Measurements from ENCODE around the gene PAM. TPM values are rescaled to one million over a fixed set of nuclear protein-coding genes. Genes with fewer than 3 reads are reported as not detected.

The PAM gene
- polyA plus RNA-seq, 1 donor (not counting 4 experiments of a cell fraction or from before 2014, with no cell fraction given), result 149 TPM

- no peak for FAIRE-seq
- Histone ChIP-seq H3K4me3 (ENCODE audit: control insufficient read depth in 2 of 3, extremely low read depth in 1 of 3, insufficient read depth in 2 of 3, low read depth in 1 of 3, low read length in 3 of 3) (no peak overlapping the region), H3K9me3 (ENCODE audit: control insufficient read depth, low read depth, low read length) (no peaks in the 10 kb centered on the region), H4K20me1 (ENCODE audit: control insufficient read depth, extremely low read depth, insufficient read depth, low read length) (no peaks in the 10 kb centered on the region), H3K9ac (ENCODE audit: control insufficient read depth, extremely low read depth, insufficient read depth, low read length) (no peak overlapping the region), H3K9me1 (ENCODE audit: control insufficient read depth, extremely low read depth, insufficient read depth, low read length) (no peaks in the 10 kb centered on the region), H3K27me3 (ENCODE audit: control insufficient read depth, extremely low read depth, insufficient read depth, low read length) (no peaks in the 10 kb centered on the region), H2AFZ (ENCODE audit: control insufficient read depth, low read length) (no peak overlapping the region), H3K27ac (ENCODE audit: control insufficient read depth, insufficient read depth, low read length) (no peak overlapping the region), H3K4me1 (ENCODE audit: control insufficient read depth, extremely low read depth, insufficient read depth, low read length) (peaks cover 15% of the 10 kb centered on the region), H3K79me2 (ENCODE audit: control insufficient read depth, insufficient read depth, low read length) (no peaks in the 10 kb centered on the region), H3K36me3 (ENCODE audit: control insufficient read depth in 2 of 2, extremely low read depth in 1 of 2, insufficient read depth in 2 of 2, low read length in 2 of 2) (peaks cover 0 to 2% of the 10 kb centered on the region in 2 experiments), H3K4me2 (ENCODE audit: control insufficient read depth, extremely low read depth, insufficient read depth, low read depth, low read length) (no peak overlapping the region)
- TF ChIP-seq, protein P1, sequence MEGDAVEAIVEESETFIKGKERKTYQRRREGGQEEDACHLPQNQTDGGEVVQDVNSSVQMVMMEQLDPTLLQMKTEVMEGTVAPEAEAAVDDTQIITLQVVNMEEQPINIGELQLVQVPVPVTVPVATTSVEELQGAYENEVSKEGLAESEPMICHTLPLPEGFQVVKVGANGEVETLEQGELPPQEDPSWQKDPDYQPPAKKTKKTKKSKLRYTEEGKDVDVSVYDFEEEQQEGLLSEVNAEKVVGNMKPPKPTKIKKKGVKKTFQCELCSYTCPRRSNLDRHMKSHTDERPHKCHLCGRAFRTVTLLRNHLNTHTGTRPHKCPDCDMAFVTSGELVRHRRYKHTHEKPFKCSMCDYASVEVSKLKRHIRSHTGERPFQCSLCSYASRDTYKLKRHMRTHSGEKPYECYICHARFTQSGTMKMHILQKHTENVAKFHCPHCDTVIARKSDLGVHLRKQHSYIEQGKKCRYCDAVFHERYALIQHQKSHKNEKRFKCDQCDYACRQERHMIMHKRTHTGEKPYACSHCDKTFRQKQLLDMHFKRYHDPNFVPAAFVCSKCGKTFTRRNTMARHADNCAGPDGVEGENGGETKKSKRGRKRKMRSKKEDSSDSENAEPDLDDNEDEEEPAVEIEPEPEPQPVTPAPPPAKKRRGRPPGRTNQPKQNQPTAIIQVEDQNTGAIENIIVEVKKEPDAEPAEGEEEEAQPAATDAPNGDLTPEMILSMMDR (optimal IDR thresholded peaks at IDR 0.05 in 1 of 3, IDR thresholded peaks at IDR 0.05 in 1 of 3, conservative IDR thresholded peaks at IDR 0.05 in 1 of 3; ENCODE audit: extremely low read depth in 1 of 3, insufficient read depth in 2 of 3, low read length in 3 of 3), result no peak
- no peak for TF ChIP-seq EZH2 (IDR thresholded peaks at IDR 0.05; ENCODE audit: low read length)
- dilution Hi-C loops (cut with MboI; ENCODE audit: extremely low pct_ligation_motif_present, low sequenced_read_pairs), result no loop called here
- no peak for DNase-seq (ENCODE audit: low read depth, low spot score)
Measured at GRCh38 chr5:102863058-102863457, 108.0 kb downstream of the PAM start.

- H3K36me3 ChIP-seq (ENCODE audit: control insufficient read depth in 2 of 2, extremely low read depth in 1 of 2, insufficient read depth in 2 of 2, low read length in 2 of 2), result peaks cover 0 to 6% of the 10 kb centered on the region in 2 experiments
- no peaks in the 10 kb centered on the region for H3K9me1 ChIP-seq (ENCODE audit: control insufficient read depth, extremely low read depth, insufficient read depth, low read length)
- H4K20me1 ChIP-seq (ENCODE audit: control insufficient read depth, extremely low read depth, insufficient read depth, low read length), result no peaks in the 10 kb centered on the region
- no peak overlapping the region for H3K4me3 ChIP-seq (ENCODE audit: control insufficient read depth in 2 of 3, extremely low read depth in 1 of 3, insufficient read depth in 2 of 3, low read depth in 1 of 3, low read length in 3 of 3)
- no peak overlapping the region for H3K9ac ChIP-seq (ENCODE audit: control insufficient read depth, extremely low read depth, insufficient read depth, low read length)
- H3K79me2 ChIP-seq (ENCODE audit: control insufficient read depth, insufficient read depth, low read length), result no peaks in the 10 kb centered on the region
- no peak overlapping the region for H3K4me2 ChIP-seq (ENCODE audit: control insufficient read depth, extremely low read depth, insufficient read depth, low read depth, low read length)
- no peak overlapping the region for H3K27ac ChIP-seq (ENCODE audit: control insufficient read depth, insufficient read depth, low read length)
- H3K27me3 ChIP-seq (ENCODE audit: control insufficient read depth, extremely low read depth, insufficient read depth, low read length), result no peaks in the 10 kb centered on the region
- TF ChIP-seq, protein P1 (optimal IDR thresholded peaks at IDR 0.05 in 1 of 3, IDR thresholded peaks at IDR 0.05 in 1 of 3, conservative IDR thresholded peaks at IDR 0.05 in 1 of 3; ENCODE audit: extremely low read depth in 1 of 3, insufficient read depth in 2 of 3, low read length in 3 of 3), result no peak
- no peak for TF ChIP-seq EZH2 (IDR thresholded peaks at IDR 0.05; ENCODE audit: low read length)
- DNase-seq (ENCODE audit: low read depth, low spot score) (no peak), FAIRE-seq (no peak)
- no peak overlapping the region for H2AFZ ChIP-seq (ENCODE audit: control insufficient read depth, low read length)
- H3K9me3 ChIP-seq (ENCODE audit: control insufficient read depth, low read depth, low read length), result no peaks in the 10 kb centered on the region
- dilution Hi-C loops (cut with MboI; ENCODE audit: extremely low pct_ligation_motif_present, low sequenced_read_pairs), result no loop called here
- H3K4me1 ChIP-seq (ENCODE audit: control insufficient read depth, extremely low read depth, insufficient read depth, low read length), result peaks cover 9% of the 10 kb centered on the region
Measured at GRCh38 chr5:102863764-102864560, 108.9 kb downstream of the PAM start.
